H9 (cell line): ENCODE results near the gene IL1RL2. TPM values are rescaled to one million over a fixed set of nuclear protein-coding genes. Genes with fewer than 3 reads are reported as not detected.

ENCODE experiments used
- DNase-seq: peaks from one replicate; pipeline ENCODE4 v3.0.0-alpha.2; 2017
- H2AFZ ChIP-seq: one replicate; pipeline ENCODE4 v1.6.1; 2013; ENCODE audit warnings: mild to moderate bottlenecking, low read length, control low read depth, moderate library complexity
- H2AK5ac ChIP-seq: 2 replicates; pipeline ENCODE4 v1.6.1; 2013; ENCODE audit warnings: low read length, control low read depth, mixed read lengths; ENCODE audit not compliant: insufficient read length
- H2BK120ac ChIP-seq: one replicate; pipeline ENCODE4 v1.6.1; 2013; ENCODE audit warnings: low read depth, mild to moderate bottlenecking, low read length, control low read depth, inconsistent platforms; ENCODE audit not compliant: poor library complexity, severe bottlenecking
- H2BK12ac ChIP-seq: 2 replicates; pipeline ENCODE4 v1.6.1; 2013; ENCODE audit warnings: low read length, control low read depth, mixed read lengths, low read depth; ENCODE audit not compliant: insufficient read length
- H2BK15ac ChIP-seq: 2 replicates; pipeline ENCODE4 v1.6.1; 2013; ENCODE audit warnings: low read depth, low read length, control low read depth
- H2BK20ac ChIP-seq: one replicate; pipeline ENCODE4 v1.6.1; 2013; ENCODE audit warnings: low read depth, mild to moderate bottlenecking, low read length, control low read depth, inconsistent platforms; ENCODE audit not compliant: poor library complexity, severe bottlenecking
- H2BK5ac ChIP-seq: 2 replicates; pipeline ENCODE4 v1.6.1; 2013; ENCODE audit warnings: low read length, control low read depth, mixed read lengths; ENCODE audit not compliant: insufficient read length
- H3K14ac ChIP-seq: 2 replicates; pipeline ENCODE4 v1.6.1; 2013; ENCODE audit warnings: low read length, control low read depth; ENCODE audit not compliant: insufficient read depth
- H3K18ac ChIP-seq: 2 replicates; pipeline ENCODE4 v1.6.1; 2013; ENCODE audit warnings: low read depth, mild to moderate bottlenecking, mixed read lengths, low read length, control low read depth; ENCODE audit not compliant: insufficient read length
- H3K23ac ChIP-seq: 2 replicates; pipeline ENCODE4 v1.6.1; 2013; ENCODE audit warnings: low read length, control low read depth, mixed read lengths, low read depth; ENCODE audit not compliant: insufficient read length
- H3K23me2 ChIP-seq: 2 replicates; pipeline ENCODE4 v1.6.1; 2013; ENCODE audit warnings: low read depth, mild to moderate bottlenecking, mixed read lengths, low read length, control low read depth; ENCODE audit not compliant: insufficient read length, poor library complexity, severe bottlenecking
- H3K27ac ChIP-seq: 2 replicates; pipeline ENCODE4 v1.5.1; 2013; ENCODE audit warnings: low read length, control low read depth, mixed read lengths, low read depth; ENCODE audit not compliant: insufficient read length
- H3K27me3 ChIP-seq: 2 replicates; pipeline ENCODE4 v1.6.1; 2013; ENCODE audit warnings: low read length, control low read depth, inconsistent platforms; ENCODE audit not compliant: insufficient read depth
- H3K4ac ChIP-seq: 2 replicates; pipeline ENCODE4 v1.6.1; 2013; ENCODE audit warnings: low read depth, mild to moderate bottlenecking, control low read depth, inconsistent platforms, low read length, moderate library complexity
- H3K4me1 ChIP-seq: 2 replicates; pipeline ENCODE4 v1.6.1; 2013; ENCODE audit warnings: low read length, control low read depth, inconsistent platforms; ENCODE audit not compliant: insufficient read depth
- H3K4me2 ChIP-seq: 2 replicates; pipeline ENCODE4 v1.6.1; 2013; ENCODE audit warnings: low read length, control low read depth, mixed read lengths; ENCODE audit not compliant: insufficient read length, insufficient read depth
- H3K56ac ChIP-seq: 2 replicates; pipeline ENCODE4 v1.6.1; 2013; ENCODE audit warnings: low read depth, mild to moderate bottlenecking, mixed read lengths, low read length, control low read depth; ENCODE audit not compliant: insufficient read length
- H3K79me1 ChIP-seq: 2 replicates; pipeline ENCODE4 v1.6.1; 2013; ENCODE audit warnings: low read depth, mild to moderate bottlenecking, moderate library complexity, low read length, control low read depth, inconsistent platforms; ENCODE audit not compliant: insufficient read depth, poor library complexity, severe bottlenecking
- H3K79me2 ChIP-seq: 2 replicates; pipeline ENCODE4 v1.6.1; 2013; ENCODE audit warnings: low read length, control low read depth, inconsistent platforms; ENCODE audit not compliant: insufficient read depth
- H3K9ac ChIP-seq: 2 replicates; pipeline ENCODE4 v1.6.1; 2013; ENCODE audit warnings: low read length, control low read depth, mixed read lengths; ENCODE audit not compliant: insufficient read length; ENCODE audit errors: extremely low read depth
- H3K9me3 ChIP-seq: one replicate; pipeline ENCODE4 v1.6.1; 2013; ENCODE audit warnings: low read depth, low read length, inconsistent platforms; ENCODE audit not compliant: control insufficient read depth
- H3T11ph ChIP-seq: one replicate; pipeline ENCODE4 v1.6.1; 2013; ENCODE audit warnings: mild to moderate bottlenecking, low read length, control low read depth, inconsistent platforms
- H4K20me1 ChIP-seq: one replicate; pipeline ENCODE4 v1.6.1; 2013; ENCODE audit not compliant: control insufficient read depth, insufficient read length, insufficient read depth
- H4K5ac ChIP-seq: 2 replicates; pipeline ENCODE4 v1.6.1; 2013; ENCODE audit warnings: low read depth, mild to moderate bottlenecking, mixed read lengths, low read length, control low read depth; ENCODE audit not compliant: insufficient read length
- H4K8ac ChIP-seq: replicated peaks from 2 replicates; pipeline ENCODE4 v1.6.1; 2013; ENCODE audit warnings: low read length, control low read depth, mixed read lengths, low read depth; ENCODE audit not compliant: insufficient read length
- H4K91ac ChIP-seq: 2 replicates; pipeline ENCODE4 v1.6.1; 2013; ENCODE audit warnings: low read depth, mild to moderate bottlenecking, moderate library complexity, mixed read lengths, low read length, control low read depth; ENCODE audit not compliant: insufficient read length
- H3K27ac Mint-ChIP-seq, 3 experiments: 2 replicates in 2 of 3; 3 replicates in 1 of 3; pipeline ENCODE4 v1.8.0; 2020 to 2021; ENCODE audit warnings: mixed read lengths in 3 of 3, mild to moderate bottlenecking in 1 of 3, moderate library complexity in 1 of 3
- H3K27me3 Mint-ChIP-seq: 2 replicates; pipeline ENCODE4 v1.8.0; 2021; ENCODE audit warnings: low read depth, mild to moderate bottlenecking, moderate library complexity, mixed read lengths
- H3K36me3 Mint-ChIP-seq, 3 experiments: 2 replicates in 2 of 3; 3 replicates in 1 of 3; pipeline ENCODE4 v1.8.0; 2020 to 2021; ENCODE audit warnings: low read depth in 3 of 3, mixed read lengths in 3 of 3; ENCODE audit not compliant: insufficient read depth in 1 of 3
- H3K4me1 Mint-ChIP-seq, 2 experiments: 2 replicates each; pipeline ENCODE4 v1.8.0; 2020; ENCODE audit warnings: mixed read lengths in 2 of 2
- H3K4me3 Mint-ChIP-seq, 2 experiments: 2 replicates in 1 of 2; 3 replicates in 1 of 2; pipeline ENCODE4 v1.8.0; 2020 to 2021; ENCODE audit warnings: mild to moderate bottlenecking in 2 of 2, mixed read lengths in 2 of 2, moderate library complexity in 1 of 2
- H3K9me3 Mint-ChIP-seq, 2 experiments: 2 replicates in 1 of 2; 3 replicates in 1 of 2; pipeline ENCODE4 v1.8.0; 2020; ENCODE audit warnings: mild to moderate bottlenecking in 2 of 2, mixed read lengths in 2 of 2, moderate library complexity in 1 of 2
- CTCF ChIP-seq: fragments of 200-600 bp; sonication (generic); conservative IDR thresholded peaks from 3 replicates; pipeline ENCODE4 v1.8.0; 2021; ENCODE audit warnings: antibody characterized with exemption, mild to moderate bottlenecking
- WGBS: extraction: QIAGEN DNeasy Blood & Tissue Kit; methylation state at CpG from one replicate; pipeline ENCODE4 v1.1.7; 2013; ENCODE audit warnings: missing lambda C conversion rate, low lambda C conversion rate, mixed read lengths; ENCODE audit not compliant: insufficient read length; ENCODE audit errors: extremely low coverage; 5-methylcytosine and 5-hydroxymethylcytosine counted together
- total RNA-seq: library from RNA; stranded (reverse); gene quantifications from 2 replicates; pipeline ENCODE4 v1.2.1, GENCODE V29; 2021

The IL1RL2 gene
- total RNA-seq, 1 experiment from 2014 or later = not detected

- Histone ChIP-seq H2AFZ (no peak overlapping the region), H3K4ac (no peak overlapping the region), H2BK12ac (no peak overlapping the region), H3K27me3 (no peaks in the 10 kb centered on the region), H2BK15ac (no peak overlapping the region), H3K18ac (no peak overlapping the region), H3K9me3 (no peaks in the 10 kb centered on the region), H2BK20ac (no peak overlapping the region), H2BK5ac (no peak overlapping the region), H3K4me1 (no peaks in the 10 kb centered on the region), H3K79me2 (no peaks in the 10 kb centered on the region), H4K20me1 (no peaks in the 10 kb centered on the region), H4K5ac (no peak overlapping the region), H3K56ac (no peak overlapping the region), H3K23ac (no peak overlapping the region), H3K14ac (no peak overlapping the region), H3K23me2 (no peaks in the 10 kb centered on the region), H3K79me1 (no peaks in the 10 kb centered on the region), H4K8ac (no peak overlapping the region), H2BK120ac (no peak overlapping the region), H3K9ac (no peak overlapping the region), H4K91ac (no peak overlapping the region), H3K4me2 (no peak overlapping the region), H3K27ac (no peak overlapping the region), H2AK5ac (no peak overlapping the region), H3T11ph (no peak overlapping the region)
- Mint-ChIP-seq H3K27ac (no peak overlapping the region; a peak in 1 of 7 replicates), H3K4me3 (no peak overlapping the region), H3K36me3 (no peaks in the 10 kb centered on the region), H3K9me3 (no peaks in the 10 kb centered on the region), H3K27me3 (no peaks in the 10 kb centered on the region), H3K4me1 (peaks cover 4% of the 10 kb centered on the region in 2 experiments; a peak in 3 of 4 replicates)
- no CpG with 5 or more reads among the region's 1 CpG for WGBS
- DNase-seq = no peak
- no peak for TF ChIP-seq CTCF
Observed at GRCh38 chr2:102159295-102159694, 27.5 kb upstream of the IL1RL2 start.
